GM12878 (cell line): Measurements from ENCODE around the gene PDE6B.

Source experiments
- CHD2 ChIP-seq: IDR thresholded peaks from 2 replicates; pipeline ENCODE4 v1.6.1; 2011; ENCODE audit warnings: low read depth, low read length, improper control_type of control experiment, borderline replicate concordance
- JUNB ChIP-seq: IDR thresholded peaks from 2 replicates; pipeline ENCODE4 v1.6.1; 2016; ENCODE audit warnings: antibody characterized with exemption, mild to moderate bottlenecking
- JUND ChIP-seq: IDR thresholded peaks from 2 replicates; pipeline ENCODE4 v1.6.1; 2012; ENCODE audit warnings: low read depth, mild to moderate bottlenecking, low read length, improper control_type of control experiment, moderate library complexity
- MYC ChIP-seq: IDR thresholded peaks from 2 replicates; pipeline ENCODE4 v1.6.1; 2011; ENCODE audit warnings: mild to moderate bottlenecking, low read length, moderate library complexity, inconsistent platforms; ENCODE audit not compliant: insufficient read depth, insufficient replicate concordance, insufficient read length, severe bottlenecking
- NBN ChIP-seq: fragments of 450-650 bp; IDR thresholded peaks from 2 replicates; pipeline ENCODE4 v1.6.1; 2016
- SP1 ChIP-seq: IDR thresholded peaks from one replicate; pipeline ENCODE4 v1.6.1; 2011; ENCODE audit warnings: low read depth, low read length
- TF ChIP-seq, protein P1 (sequence below), 3 experiments: IDR thresholded peaks in 2 of 3; conservative IDR thresholded peaks in 1 of 3; 2 replicates each; pipeline ENCODE4 v1.5.1; 2011; ENCODE audit warnings: low read depth in 3 of 3, low read length in 3 of 3, mild to moderate bottlenecking in 3 of 3, control low read depth in 2 of 3, moderate library complexity in 2 of 3, inconsistent platforms in 1 of 3, mixed read lengths in 1 of 3; ENCODE audit not compliant: control insufficient read depth in 2 of 3, insufficient read depth in 1 of 3; ENCODE audit errors: extremely low read depth in 1 of 3
- TF ChIP-seq, protein P2 (sequence below): IDR thresholded peaks from 2 replicates; pipeline ENCODE4 v1.6.1; 2012; ENCODE audit warnings: low read depth, low read length, improper control_type of control experiment

DNA sequence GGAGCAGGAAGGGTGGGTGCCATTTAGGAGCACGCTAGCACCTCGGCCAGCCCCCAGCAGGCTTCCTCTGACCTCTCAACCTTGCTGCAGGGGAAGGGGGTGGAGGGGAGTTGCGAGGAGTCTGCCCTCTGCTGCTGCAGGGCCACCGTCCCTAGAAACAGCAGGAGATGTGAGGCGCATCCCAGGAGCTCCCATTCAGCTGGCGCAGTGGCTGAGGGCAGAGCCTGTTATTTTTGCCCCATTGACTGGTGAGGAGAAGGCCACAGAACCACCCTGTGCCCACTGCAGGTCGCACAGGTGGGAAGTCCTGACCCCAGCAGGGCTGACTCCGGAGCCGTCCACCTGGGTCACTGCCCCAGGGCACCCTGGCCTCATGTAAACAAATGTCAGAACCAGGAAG lies 8.0 kb downstream of the PDE6B start:
- TF ChIP-seq, protein P1, sequence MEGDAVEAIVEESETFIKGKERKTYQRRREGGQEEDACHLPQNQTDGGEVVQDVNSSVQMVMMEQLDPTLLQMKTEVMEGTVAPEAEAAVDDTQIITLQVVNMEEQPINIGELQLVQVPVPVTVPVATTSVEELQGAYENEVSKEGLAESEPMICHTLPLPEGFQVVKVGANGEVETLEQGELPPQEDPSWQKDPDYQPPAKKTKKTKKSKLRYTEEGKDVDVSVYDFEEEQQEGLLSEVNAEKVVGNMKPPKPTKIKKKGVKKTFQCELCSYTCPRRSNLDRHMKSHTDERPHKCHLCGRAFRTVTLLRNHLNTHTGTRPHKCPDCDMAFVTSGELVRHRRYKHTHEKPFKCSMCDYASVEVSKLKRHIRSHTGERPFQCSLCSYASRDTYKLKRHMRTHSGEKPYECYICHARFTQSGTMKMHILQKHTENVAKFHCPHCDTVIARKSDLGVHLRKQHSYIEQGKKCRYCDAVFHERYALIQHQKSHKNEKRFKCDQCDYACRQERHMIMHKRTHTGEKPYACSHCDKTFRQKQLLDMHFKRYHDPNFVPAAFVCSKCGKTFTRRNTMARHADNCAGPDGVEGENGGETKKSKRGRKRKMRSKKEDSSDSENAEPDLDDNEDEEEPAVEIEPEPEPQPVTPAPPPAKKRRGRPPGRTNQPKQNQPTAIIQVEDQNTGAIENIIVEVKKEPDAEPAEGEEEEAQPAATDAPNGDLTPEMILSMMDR (IDR thresholded peaks at IDR 0.05 in 2 of 3, conservative IDR thresholded peaks at IDR 0.05 in 1 of 3; ENCODE audit: control insufficient read depth in 2 of 3, extremely low read depth in 1 of 3, insufficient read depth in 1 of 3, low read depth in 3 of 3, low read length in 3 of 3), result no peak
- TF ChIP-seq JUND (no peak), JUNB (no peak), NBN (no peak), MYC (no peak), CHD2 (no peak), SP1 (no peak)
- TF ChIP-seq, protein P2, sequence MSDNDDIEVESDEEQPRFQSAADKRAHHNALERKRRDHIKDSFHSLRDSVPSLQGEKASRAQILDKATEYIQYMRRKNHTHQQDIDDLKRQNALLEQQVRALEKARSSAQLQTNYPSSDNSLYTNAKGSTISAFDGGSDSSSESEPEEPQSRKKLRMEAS, result no peak
